ENCODE measurements around the gene NRXN2.
"Not testable (repeated sequence)": the region's sequence is repeated elsewhere in the genome, so short reads cannot be mapped to it uniquely, and the experiment has no call there.

Gene NRXN2

GRCh38 chr11:64711138-64711955, 11.7 kb downstream of the NRXN2 start:
- no peak for TF ChIP-seq ZFX (IDR thresholded peaks at IDR 0.05)
- no peak for TF ChIP-seq CTCF (conservative IDR thresholded peaks at IDR 0.05)

GRCh38 chr11:64710418-64711137, 12.4 kb downstream of the NRXN2 start:
- no peak overlapping the region for H3K27ac ChIP-seq
- TF ChIP-seq CTCF (conservative IDR thresholded peaks at IDR 0.05) (no peak), ZFX (IDR thresholded peaks at IDR 0.05) (no peak)

More at GRCh38 chr11:64711138-64711955, 11.7 kb downstream of the NRXN2 start:
- H3K27ac ChIP-seq: no peak overlapping the region

- H3K27ac ChIP-seq: no peak overlapping the region
- TF ChIP-seq ZFX (IDR thresholded peaks at IDR 0.05) (no peak), CTCF (conservative IDR thresholded peaks at IDR 0.05) (no peak)
Observed at GRCh38 chr11:64705501-64705900, 17.5 kb downstream of the NRXN2 start.

GRCh38 chr11:64703048-64703447, 19.9 kb downstream of the NRXN2 start:
- TF ChIP-seq ZFX (IDR thresholded peaks at IDR 0.05): no peak
- no peak for TF ChIP-seq CTCF (conservative IDR thresholded peaks at IDR 0.05)
- no peak overlapping the region for H3K27ac ChIP-seq

DNA sequence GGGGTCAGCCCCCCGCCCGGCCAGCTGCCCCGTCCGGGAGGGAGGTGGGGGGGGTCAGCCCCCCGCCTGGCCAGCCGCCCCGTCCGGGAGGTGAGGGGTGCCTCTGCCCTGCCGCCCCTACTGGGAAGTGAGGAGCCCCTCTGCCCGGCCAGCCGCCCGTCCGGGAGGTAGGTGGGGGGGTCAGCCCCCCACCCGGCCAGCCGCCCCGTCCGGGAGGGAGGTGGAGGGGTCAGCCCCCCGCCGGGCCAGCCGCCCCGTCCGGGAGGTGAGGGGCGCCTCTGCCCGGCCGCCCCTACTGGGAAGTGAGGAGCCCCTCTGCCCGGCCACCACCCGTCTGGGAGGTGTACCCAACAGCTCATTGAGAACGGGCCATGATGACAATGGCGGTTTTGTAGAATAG, 21.0 kb downstream of the NRXN2 start:
- not testable (repeated sequence) for H3K27ac ChIP-seq

- no peak overlapping the region for H3K27ac ChIP-seq
- TF ChIP-seq CTCF (conservative IDR thresholded peaks at IDR 0.05): no peak
- TF ChIP-seq ZFX (IDR thresholded peaks at IDR 0.05): no peak
Observed at GRCh38 chr11:64698427-64698826, 24.6 kb downstream of the NRXN2 start.

DNA sequence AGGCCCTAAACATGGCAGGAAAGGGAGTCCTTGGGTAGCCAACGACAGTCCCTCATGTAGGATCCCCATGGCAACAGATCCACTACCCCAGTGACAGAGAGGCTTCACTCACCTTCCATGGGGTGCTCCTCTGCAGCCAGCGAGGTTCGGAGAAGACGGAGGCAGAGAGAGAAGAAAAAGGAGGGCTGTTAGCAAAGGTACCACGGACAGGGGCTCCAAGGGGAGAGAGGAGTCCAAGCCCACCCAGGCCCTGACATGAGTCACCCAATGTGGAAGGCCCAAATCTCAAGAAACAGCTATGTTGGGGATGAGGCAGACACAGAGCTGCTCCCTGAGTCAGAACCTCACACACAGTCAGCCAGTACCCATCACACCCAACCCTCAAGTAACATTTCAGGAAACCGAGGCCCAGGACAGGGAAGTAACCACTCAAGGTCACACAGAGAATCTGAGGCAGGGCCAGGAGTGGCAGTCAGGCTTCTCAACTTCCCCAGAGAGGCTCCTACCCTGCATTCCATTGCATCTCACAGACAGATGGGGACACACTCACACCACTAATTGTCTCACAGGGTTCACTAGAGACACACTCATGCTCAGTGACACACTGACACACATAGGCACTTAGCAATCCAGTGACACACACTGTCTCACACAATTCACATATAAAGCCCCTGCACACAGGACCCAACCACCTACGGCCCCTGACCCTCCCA, 25.2 kb downstream of the NRXN2 start:
- TF ChIP-seq ZFX (IDR thresholded peaks at IDR 0.05) (no peak), CTCF (conservative IDR thresholded peaks at IDR 0.05) (no peak)
- H3K27ac ChIP-seq: no peak overlapping the region

Data from C4-2B (cell line).